GM18907 (cell line): ENCODE data around the gene TRERF1.
"Not testable (repeated sequence)": the region's sequence is repeated elsewhere in the genome, so short reads cannot be mapped to it uniquely, and the experiment has no call there.

Source experiments
- ATAC-seq: cut with Tn5 transposase; IDR thresholded peaks from one replicate; pipeline ENCODE4 v1.9.1; 2021; ENCODE audit warnings: mild to moderate bottlenecking, moderate library complexity; ENCODE audit not compliant: unreplicated experiment

TRERF1 gene

DNA sequence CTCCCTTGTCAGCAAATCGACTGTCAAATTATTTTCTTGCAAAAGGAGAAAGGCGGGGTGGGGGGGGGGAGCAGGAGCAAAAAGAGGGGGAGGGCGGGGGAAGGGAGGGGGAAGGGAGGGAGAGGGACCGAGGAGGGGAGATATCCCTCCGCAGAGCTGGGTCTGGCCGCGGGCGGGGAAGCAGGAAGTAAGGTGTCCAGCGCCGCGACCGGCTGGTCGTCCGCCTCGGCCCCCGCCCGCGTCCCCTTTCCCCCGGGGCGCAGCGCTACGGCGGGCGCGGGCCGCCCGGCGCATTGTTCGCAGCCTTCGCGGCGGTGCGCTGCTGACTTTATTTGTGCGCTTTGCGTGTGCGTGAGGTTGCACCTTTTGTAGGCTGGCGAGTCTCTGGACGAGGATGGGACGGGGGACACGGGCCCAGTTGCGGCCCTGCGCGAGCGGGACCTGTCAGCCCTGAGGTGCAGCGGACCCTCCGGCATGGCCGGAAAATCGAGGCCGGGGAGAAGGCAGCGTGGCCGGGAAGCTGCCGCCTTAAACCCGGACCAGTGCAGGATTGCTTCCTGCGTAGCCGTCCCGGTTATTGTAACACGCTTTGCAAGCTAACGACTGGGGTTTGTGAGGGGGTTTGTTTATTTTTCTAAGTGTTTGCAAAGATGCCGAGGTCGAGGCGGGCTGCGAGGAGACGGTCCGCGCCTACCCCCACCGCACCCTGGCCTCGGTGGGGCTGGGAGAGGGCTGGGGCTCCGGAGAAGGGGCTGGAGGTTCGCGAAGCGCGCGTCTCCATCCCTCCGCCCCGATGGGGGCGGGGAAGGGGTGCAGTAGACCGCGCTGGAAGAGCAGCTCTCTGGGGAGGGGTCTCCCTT lies 675 bp upstream of the TRERF1 start:
- no peak for ATAC-seq

DNA sequence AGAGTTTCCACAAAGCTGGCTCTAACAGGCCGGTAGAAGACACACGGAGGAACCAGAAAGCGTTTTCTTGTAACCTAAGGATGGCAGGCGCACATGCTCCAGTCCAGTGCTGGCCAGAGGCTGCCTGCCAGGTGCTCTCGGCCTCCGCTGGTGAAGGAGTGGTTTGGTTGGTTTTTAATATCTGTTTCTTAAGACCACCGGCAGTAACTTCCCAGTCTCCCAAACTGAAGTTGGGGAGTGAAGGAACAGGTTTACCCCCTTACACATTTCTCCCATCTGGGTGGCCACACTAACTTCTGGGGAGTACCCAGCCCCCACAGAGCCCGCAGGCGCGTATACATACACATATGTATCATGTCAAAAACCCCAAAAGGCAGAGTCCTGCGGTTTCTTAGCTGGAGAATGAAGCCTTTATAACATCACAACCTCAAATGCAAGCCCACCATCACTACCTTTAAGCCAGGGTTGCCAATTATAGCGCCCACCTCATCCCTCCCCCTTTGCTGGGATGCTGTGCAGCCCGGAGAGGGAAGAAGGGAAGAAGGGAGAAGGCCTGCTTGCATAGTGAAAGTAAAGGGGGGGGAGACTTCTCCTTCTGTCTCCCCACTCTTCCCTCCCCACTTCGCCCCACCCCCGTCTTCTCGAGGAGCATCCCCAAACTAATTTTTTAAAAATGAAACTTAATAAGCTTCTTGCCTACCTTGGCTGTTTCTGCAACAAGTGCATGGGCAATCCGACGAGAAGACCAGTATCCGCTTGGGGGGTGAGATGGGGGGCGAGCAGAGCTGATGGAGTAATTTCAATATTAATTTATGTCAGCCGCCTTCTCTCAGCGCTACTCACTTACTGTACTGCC lies 1.0 kb downstream of the TRERF1 start:
- no peak for ATAC-seq

DNA sequence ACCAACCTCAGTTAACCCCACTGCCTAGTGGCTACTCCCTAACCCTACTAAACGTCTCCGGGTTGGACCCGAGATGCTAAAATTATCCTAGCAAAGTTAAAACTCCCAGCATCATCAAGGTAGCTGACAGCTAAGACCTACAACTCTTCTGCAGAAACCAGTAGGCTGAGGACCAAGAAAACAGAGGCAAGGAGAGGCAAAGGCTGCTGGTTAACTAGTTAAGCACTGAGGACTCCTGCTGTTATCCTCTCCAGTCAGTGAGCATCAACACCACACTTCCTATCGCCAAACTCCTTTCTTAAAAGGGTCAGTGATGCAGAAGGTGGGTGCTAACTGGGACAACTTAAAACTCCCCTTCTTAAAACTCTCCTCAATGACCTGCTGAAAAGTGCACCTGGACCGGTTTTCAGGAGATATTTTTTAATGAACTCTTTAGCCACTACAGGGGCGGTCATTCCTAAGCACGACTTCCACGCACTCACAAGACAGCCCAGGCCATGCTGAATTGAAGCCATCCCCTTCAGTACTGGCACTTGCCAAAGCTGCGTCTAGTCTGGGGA lies 1.7 kb downstream of the TRERF1 start:
- no peak for ATAC-seq

DNA sequence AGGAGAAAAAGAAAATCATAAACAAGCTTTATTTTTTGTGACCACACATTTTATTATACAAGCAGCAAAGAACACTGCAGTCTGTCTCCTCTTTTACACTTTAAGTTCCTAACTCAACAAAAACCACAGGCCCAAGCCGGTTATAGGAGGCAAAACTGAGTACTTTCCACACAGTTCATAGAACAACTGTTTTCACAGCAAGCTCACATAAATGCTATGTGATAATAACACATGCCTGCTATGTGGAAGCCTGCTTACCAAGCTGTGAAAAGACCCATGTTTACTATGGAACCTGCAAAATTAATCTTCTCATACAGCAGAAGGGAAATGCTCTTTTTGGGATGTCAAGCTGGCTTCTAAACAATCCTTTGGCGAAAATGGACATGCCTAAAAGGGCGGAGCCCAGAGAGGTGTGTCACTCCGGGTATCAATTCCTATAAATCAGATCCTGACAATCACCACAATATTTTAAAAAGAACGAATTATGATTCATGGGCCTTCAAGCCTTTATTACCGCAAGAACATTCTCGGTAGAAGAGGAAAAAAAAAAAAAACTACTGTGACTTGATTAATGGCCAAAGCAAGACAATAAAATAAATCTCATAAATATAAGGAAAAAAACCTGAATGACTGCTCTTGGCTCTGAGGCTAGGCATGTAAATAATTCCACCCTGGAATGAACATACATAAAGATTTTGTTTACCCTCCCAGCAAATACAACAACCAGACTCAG lies 2.6 kb downstream of the TRERF1 start:
- no peak for ATAC-seq

GRCh38 chr6:42448391-42448790 lies 3.3 kb downstream of the TRERF1 start:
- ATAC-seq = no peak

- ATAC-seq = no peak
Observed at GRCh38 chr6:42446996-42447395, 4.7 kb downstream of the TRERF1 start.

DNA sequence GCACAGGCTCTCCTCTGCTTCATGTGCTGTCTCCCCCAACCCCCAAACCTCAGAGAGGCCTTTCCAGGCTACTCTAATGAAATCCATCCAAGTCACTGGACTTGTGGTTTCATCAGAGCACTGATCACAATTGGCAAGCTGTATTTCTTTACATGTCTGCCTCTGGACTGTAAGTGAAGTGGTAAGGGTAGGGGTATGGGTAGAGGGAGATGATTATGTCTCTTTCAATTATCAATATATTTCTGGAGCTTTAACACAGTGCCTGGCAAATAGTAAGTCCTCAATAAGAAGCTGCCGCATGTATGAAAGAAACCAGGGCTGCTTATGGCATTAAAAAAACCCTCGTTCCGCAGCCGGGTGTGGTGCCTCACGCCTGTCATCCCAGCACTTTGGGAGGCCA lies 5.4 kb downstream of the TRERF1 start:
- no peak for ATAC-seq

DNA sequence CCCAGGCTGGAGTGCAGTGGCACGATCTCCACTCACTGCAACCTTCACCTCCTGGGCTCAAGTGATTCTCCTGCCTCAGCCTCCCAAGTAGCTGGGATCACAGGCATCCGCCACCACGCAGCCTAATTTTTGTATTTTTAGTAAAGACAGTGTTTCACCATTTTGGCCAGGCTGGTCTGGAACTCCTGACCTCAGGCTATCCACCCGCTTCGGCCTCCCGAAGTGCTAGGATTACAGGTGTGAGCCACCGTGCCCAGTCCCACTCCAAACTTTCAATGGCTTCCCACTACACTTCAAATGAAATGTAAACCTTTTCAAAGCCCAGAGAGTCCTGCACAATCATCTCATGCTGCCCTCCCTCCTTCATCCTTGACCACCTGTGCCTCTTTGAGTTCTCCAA lies 5.8 kb downstream of the TRERF1 start:
- not testable (repeated sequence) for ATAC-seq

GRCh38 chr6:42443312-42444060 lies 8.2 kb downstream of the TRERF1 start:
- ATAC-seq = no peak

GRCh38 chr6:42441697-42442081 lies 10.0 kb downstream of the TRERF1 start:
- ATAC-seq = no peak

GRCh38 chr6:42440778-42441696 lies 10.7 kb downstream of the TRERF1 start:
- ATAC-seq = no peak

- ATAC-seq = no peak
Observed at GRCh38 chr6:42440027-42440426, 11.7 kb downstream of the TRERF1 start.

- no peak for ATAC-seq
Observed at GRCh38 chr6:42436825-42437224, 14.9 kb downstream of the TRERF1 start.

GRCh38 chr6:42434237-42434636 lies 17.5 kb downstream of the TRERF1 start:
- ATAC-seq = no peak

- ATAC-seq = no peak
Observed at GRCh38 chr6:42433409-42433808, 18.3 kb downstream of the TRERF1 start.

DNA sequence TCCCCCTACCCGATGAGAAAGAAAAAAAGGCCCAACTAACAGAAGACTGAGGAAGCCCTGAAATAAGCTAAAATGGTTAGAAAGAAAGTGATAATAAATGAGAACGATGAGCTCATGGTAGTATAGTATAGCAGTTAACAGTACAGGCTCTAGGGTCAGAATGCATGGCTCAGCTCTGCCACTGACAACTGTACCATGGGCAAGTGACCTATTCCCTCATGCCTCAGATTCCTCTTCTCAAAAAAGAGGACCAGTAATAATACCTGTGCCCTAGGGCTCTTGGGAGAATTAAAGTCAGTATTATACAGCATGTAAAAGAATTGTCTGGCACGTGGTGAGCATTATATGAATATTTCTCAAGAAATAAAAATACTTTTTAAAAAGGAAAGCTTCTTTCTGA lies 19.8 kb downstream of the TRERF1 start:
- no peak for ATAC-seq

- no peak for ATAC-seq
Observed at GRCh38 chr6:42431356-42431755, 20.4 kb downstream of the TRERF1 start.

- ATAC-seq = no peak
Observed at GRCh38 chr6:42429836-42430235, 21.9 kb downstream of the TRERF1 start.

GRCh38 chr6:42429042-42429585 lies 22.6 kb downstream of the TRERF1 start:
- ATAC-seq = no peak
